Ascending aorta (tissue), 2 donors: ENCODE results near the gene PIP4P1. TPM values are rescaled to one million over a fixed set of nuclear protein-coding genes. Genes with fewer than 3 reads are reported as not detected.

ENCODE experiments used
- DNase-seq, 2 donors: peaks; one replicate each; pipeline ENCODE4 v3.0.0-alpha.2; 2019; ENCODE audit warnings: low spot score in 2 of 2
- H3K27ac ChIP-seq, 2 donors: fragments of 200-600 bp; sonication (generic); one replicate each; pipeline ENCODE4 v1.5.1; 2016 to 2017; ENCODE audit warnings: mild to moderate bottlenecking in 1 of 2
- H3K27me3 ChIP-seq: fragments of 200-600 bp; sonication (generic); one replicate; pipeline ENCODE4 v1.5.1; 2017
- H3K36me3 ChIP-seq, 2 donors: fragments of 200-600 bp; sonication (generic); one replicate each; pipeline ENCODE4 v1.5.1; 2016
- H3K4me1 ChIP-seq, 2 donors: fragments of 200-600 bp; sonication (generic); one replicate each; pipeline ENCODE4 v1.5.1; 2016 to 2017; ENCODE audit warnings: mild to moderate bottlenecking in 1 of 2
- H3K4me3 ChIP-seq, 2 donors: fragments of 200-600 bp; sonication (generic); one replicate each; pipeline ENCODE4 v1.5.1; 2016 to 2017; ENCODE audit warnings: mild to moderate bottlenecking in 1 of 2
- H3K9me3 ChIP-seq, 2 donors: fragments of 200-600 bp; sonication (generic); one replicate each; pipeline ENCODE4 v1.5.1; 2016
- intact Hi-C: fragments of 100-400 bp; cut with DNase I; formaldehyde crosslinking; loops from one replicate; pipeline ENCODE4 v1.15.1; 2023
- total RNA-seq: library from RNA; depleted of rRNA; stranded (reverse); fragments of >200 nt; gene quantifications from one replicate; pipeline ENCODE4 v1.1.0, GENCODE V29; 2016
- TF ChIP-seq, protein P1 (sequence below), 3 experiments: fragments of 200-600 bp in 2 of 3; fragments of 450-650 bp in 1 of 3; sonication (generic) in 2 of 3; IDR thresholded peaks; one replicate each; pipeline ENCODE4 v1.5.1; 2016 to 2019; ENCODE audit warnings: antibody characterized with exemption in 3 of 3, mild to moderate bottlenecking in 1 of 3, moderate library complexity in 1 of 3

The PIP4P1 gene
- total RNA-seq, 1 donor from 2014 or later: 30.7 TPM

DNA sequence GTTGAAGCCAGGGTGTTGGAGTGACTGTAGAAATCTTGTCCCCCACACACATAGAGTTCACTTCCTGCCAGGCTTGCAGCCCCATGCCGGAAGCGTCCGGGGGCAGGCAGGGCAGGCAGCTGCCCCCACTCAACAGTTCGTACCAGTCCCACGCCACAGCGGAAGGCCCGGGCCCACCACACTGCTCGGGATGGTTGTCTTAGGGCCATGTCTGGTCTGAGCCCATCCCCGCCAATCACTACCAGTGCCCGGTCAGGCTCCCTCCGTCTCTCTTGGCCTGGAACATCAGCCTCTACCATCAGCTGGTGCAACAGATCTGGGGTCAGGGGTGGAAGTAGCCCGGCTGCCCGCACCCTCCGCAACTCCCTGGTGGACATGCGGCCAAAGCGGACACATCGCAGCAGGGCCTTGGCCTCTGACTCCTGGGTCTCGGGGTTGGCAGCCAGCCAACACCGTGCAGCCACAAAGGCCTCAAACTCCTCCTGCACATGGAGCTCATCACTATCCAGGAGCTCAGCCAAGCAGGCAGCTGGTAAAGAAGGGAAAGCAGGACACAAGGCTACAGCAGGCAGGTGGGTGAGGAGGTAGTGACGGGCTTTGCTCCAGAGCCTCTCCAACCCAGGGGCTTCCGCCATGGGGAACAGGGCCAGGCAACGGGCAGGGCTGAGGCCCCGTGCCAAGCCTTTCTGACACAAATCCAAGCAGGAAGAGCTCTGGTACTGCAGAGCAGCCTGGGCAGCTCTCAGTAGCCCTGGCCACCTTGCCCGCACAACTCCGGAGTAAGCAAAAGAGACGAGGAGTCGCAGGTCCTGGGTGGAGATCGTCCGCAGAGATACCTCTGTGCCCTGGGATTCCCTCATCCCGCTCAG lies 31.2 kb downstream of the PIP4P1 start:
- Histone ChIP-seq H3K27ac (no peak overlapping the region), H3K9me3 (no peaks in the 10 kb centered on the region), H3K4me1 (peaks cover 0 to 1% of the 10 kb centered on the region in 2 donors), H3K27me3 (no peaks in the 10 kb centered on the region), H3K4me3 (no peak overlapping the region), H3K36me3 (no peaks in the 10 kb centered on the region)
- TF ChIP-seq, protein P1, sequence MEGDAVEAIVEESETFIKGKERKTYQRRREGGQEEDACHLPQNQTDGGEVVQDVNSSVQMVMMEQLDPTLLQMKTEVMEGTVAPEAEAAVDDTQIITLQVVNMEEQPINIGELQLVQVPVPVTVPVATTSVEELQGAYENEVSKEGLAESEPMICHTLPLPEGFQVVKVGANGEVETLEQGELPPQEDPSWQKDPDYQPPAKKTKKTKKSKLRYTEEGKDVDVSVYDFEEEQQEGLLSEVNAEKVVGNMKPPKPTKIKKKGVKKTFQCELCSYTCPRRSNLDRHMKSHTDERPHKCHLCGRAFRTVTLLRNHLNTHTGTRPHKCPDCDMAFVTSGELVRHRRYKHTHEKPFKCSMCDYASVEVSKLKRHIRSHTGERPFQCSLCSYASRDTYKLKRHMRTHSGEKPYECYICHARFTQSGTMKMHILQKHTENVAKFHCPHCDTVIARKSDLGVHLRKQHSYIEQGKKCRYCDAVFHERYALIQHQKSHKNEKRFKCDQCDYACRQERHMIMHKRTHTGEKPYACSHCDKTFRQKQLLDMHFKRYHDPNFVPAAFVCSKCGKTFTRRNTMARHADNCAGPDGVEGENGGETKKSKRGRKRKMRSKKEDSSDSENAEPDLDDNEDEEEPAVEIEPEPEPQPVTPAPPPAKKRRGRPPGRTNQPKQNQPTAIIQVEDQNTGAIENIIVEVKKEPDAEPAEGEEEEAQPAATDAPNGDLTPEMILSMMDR (IDR thresholded peaks at IDR 0.05): no peak
- intact Hi-C loops: no loop called here
- DNase-seq: no peak

DNA sequence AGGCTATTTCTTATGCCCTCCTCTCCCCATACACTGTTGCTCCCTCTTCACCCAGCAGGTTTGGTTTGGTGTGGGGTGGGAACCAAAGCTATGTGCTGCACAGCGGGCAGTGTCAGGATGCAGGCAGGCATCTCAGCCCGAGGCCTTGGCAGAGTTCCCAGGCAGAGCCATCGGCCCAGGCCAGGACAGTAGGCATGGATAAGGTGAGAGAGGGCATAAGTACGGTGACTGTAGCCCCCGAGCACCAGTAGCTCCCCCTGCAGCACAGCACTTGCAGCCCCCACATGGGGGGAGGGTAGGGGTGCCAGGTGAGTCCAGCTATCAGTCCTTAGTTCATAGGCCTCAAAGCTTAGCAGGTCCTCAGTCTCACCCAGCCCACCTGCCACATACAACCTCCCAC lies 32.4 kb downstream of the PIP4P1 start:
- Histone ChIP-seq H3K4me1 (no peaks in the 10 kb centered on the region), H3K9me3 (no peaks in the 10 kb centered on the region), H3K27ac (no peak overlapping the region), H3K4me3 (no peak overlapping the region), H3K36me3 (no peaks in the 10 kb centered on the region), H3K27me3 (no peaks in the 10 kb centered on the region)
- DNase-seq: no peak
- intact Hi-C loops: no loop called here
- TF ChIP-seq, protein P1 (IDR thresholded peaks at IDR 0.05): no peak

DNA sequence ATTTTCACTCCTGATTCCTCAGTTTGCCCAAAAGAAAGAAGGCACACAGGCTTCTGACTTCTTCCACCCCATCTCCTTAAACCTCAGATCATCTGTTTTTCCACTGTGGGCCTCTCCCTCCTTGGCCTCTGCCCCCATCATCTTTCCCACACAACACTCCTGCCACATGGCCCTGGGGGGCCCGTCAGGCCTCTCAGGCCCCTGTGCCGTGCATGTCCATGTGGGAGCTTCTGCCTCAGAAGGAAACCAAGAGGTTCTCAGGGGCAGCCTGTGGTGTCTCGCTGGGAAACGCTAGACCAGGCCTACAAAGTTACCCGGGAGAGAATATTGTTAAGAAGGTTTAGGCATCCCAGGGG lies 33.2 kb downstream of the PIP4P1 start:
- Histone ChIP-seq H3K4me1 (no peaks in the 10 kb centered on the region), H3K9me3 (no peaks in the 10 kb centered on the region), H3K27ac (no peak overlapping the region), H3K4me3 (no peak overlapping the region), H3K27me3 (no peaks in the 10 kb centered on the region), H3K36me3 (no peaks in the 10 kb centered on the region)
- DNase-seq: no peak
- intact Hi-C loops: no loop called here
- TF ChIP-seq, protein P1 (IDR thresholded peaks at IDR 0.05): no peak

DNA sequence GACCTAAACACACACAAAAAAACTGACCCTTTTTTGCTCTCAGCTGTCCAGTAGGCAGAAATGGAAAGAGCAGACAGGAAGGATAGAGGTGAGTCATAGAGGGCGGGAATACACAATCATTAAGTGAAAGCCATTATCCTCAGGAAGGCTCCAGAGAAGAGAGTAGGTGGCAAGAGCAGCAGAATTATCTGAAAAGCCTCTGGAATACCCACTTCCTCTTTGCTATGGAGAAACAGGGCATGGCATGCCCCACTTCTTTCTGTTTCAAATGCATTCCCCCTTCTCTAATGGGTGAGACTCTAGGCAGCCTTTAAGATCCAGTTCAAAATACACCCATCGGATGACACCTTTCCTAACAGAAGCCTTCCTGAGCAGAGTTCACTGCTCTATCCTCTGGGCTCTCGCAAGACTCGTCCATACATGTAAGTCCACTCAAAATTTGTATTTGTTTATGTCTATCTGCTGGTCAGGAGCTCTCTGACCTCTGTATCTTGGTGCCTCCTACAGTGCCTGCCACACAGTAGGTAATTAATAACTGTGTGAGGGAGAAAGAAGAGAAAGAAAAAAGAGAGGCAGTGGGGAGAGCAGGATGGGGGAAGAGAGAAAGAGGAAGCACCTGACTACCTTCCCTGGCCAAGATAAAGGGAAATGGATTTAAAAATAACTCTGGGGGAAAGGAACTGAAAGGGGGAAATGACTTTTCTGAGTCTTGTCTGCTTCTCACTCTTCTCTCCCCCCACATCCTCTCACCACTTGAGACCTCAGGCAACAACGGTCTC lies 33.8 kb downstream of the PIP4P1 start:
- intact Hi-C loops: no loop called here
- no peak overlapping the region for H3K27ac ChIP-seq
- TF ChIP-seq, protein P1 (IDR thresholded peaks at IDR 0.05): no peak
- no peak for DNase-seq
- no peaks in the 10 kb centered on the region for H3K4me1 ChIP-seq
- no peak overlapping the region for H3K4me3 ChIP-seq
- no peaks in the 10 kb centered on the region for H3K9me3 ChIP-seq
- H3K36me3 ChIP-seq: no peaks in the 10 kb centered on the region
- H3K27me3 ChIP-seq: no peaks in the 10 kb centered on the region

DNA sequence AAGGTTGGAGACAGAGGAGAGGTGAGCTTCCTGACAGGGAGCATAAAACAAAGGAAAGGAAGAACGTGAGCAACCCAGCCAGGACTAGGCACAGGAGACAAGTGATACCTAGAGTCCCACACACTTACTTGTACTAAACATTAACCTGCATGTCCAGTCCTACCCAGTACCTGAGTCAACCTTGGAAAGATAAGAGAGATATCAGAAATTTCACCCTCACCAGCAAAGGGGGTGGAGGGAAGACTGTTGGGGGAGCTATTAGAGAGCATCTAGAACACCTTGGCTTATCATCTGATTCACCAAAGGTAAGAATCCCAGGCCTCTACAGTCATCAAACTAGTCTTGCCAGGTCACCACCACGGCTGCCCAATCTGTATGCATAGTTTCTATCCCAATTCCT lies 36.4 kb downstream of the PIP4P1 start:
- H3K36me3 ChIP-seq: no peaks in the 10 kb centered on the region
- no peak overlapping the region for H3K4me3 ChIP-seq
- H3K9me3 ChIP-seq: no peaks in the 10 kb centered on the region
- TF ChIP-seq, protein P1 (IDR thresholded peaks at IDR 0.05): no peak
- DNase-seq: no peak
- H3K4me1 ChIP-seq: no peaks in the 10 kb centered on the region
- no peak overlapping the region for H3K27ac ChIP-seq
- no peaks in the 10 kb centered on the region for H3K27me3 ChIP-seq
- intact Hi-C loops: no loop called here
